ENCODE measurements around the gene SSBP4.

DNA sequence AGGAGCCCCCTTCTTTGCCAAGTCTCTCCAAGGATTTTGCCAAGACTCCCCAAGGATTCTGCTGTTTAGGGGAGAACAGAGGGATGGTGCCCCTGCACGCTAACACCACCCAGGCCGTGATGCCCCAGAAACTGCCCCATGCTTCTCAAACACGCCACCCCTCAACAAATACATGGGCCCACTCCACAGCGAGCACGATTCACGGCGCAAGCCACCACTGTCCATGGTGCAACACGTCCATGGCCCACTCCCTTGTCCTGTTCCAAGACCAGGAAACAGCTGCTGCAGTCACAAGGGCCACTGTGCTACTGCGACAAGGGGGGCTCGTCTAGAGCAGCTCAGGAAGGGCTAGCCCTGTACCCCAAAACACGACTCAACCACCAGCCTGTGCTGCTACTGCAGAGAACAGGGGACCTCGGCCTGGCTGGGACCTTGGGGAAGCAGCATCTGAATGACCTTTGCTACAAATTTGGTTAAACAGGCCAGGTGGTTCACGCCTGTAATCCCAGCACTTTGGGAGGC lies 55.2 kb downstream of the SSBP4 start:
- TF ChIP-seq CTCF (conservative IDR thresholded peaks at IDR 0.05 in 1 of 2, IDR thresholded peaks at IDR 0.05 in 1 of 2; ENCODE audit: low read depth in 1 of 2, low read length in 2 of 2): no peak
- TF ChIP-seq EZH2 (IDR thresholded peaks at IDR 0.05; ENCODE audit: low read length, missing control alignments): no peak
